ENCODE data around the gene SPIN2A. TPM values are rescaled to one million over a fixed set of nuclear protein-coding genes. Genes with fewer than 3 reads are reported as not detected.
"Not testable (repeated sequence)": the region's sequence is repeated elsewhere in the genome, so short reads cannot be mapped to it uniquely, and the experiment has no call there.

Gene SPIN2A
- total RNA-seq, 2 donors from 2014 or later: 1.2 to 1.5 TPM

DNA sequence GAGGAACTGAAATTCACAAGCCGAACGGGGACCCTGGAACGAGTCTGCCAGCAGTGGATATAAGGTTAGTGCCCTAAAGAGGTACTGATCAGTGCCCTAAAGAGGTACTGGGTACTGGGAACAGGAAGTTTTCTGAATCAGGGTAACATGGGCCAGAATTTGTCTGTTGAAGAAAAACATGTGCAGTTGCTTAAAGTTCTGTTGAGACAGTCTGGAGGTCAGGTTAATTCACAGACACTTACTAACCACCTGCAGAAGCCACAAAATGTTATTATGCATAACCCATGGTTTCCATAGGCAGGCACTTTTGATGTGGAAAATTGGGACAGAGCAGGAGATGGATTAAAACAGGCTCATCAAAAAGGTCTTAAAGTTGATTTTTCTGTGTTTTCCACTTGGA is 33.7 kb downstream of the SPIN2A start:
- Mint-ChIP-seq H3K27me3 (ENCODE audit: insufficient read depth) (no peaks in the 10 kb centered on the region), H3K4me3 (no peak overlapping the region), H3K27ac (no peak overlapping the region), H3K9me3 (peaks cover 95% of the 10 kb centered on the region), H3K36me3 (ENCODE audit: low read depth) (peaks cover 96% of the 10 kb centered on the region), H3K4me1 (no peaks in the 10 kb centered on the region)
- TF ChIP-seq, protein P1, sequence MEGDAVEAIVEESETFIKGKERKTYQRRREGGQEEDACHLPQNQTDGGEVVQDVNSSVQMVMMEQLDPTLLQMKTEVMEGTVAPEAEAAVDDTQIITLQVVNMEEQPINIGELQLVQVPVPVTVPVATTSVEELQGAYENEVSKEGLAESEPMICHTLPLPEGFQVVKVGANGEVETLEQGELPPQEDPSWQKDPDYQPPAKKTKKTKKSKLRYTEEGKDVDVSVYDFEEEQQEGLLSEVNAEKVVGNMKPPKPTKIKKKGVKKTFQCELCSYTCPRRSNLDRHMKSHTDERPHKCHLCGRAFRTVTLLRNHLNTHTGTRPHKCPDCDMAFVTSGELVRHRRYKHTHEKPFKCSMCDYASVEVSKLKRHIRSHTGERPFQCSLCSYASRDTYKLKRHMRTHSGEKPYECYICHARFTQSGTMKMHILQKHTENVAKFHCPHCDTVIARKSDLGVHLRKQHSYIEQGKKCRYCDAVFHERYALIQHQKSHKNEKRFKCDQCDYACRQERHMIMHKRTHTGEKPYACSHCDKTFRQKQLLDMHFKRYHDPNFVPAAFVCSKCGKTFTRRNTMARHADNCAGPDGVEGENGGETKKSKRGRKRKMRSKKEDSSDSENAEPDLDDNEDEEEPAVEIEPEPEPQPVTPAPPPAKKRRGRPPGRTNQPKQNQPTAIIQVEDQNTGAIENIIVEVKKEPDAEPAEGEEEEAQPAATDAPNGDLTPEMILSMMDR (conservative IDR thresholded peaks at IDR 0.05): no peak
- 87% methylated on average over 3 of the region's 3 CpGs; no CpG with 5 or more reads in 1 of the 2 experiments for WGBS, 2 experiments (ENCODE audit: insufficient coverage in 1 of 2, insufficient read length in 1 of 2)
- H3K27ac ChIP-seq (ENCODE audit: low read depth, low read length): no peak overlapping the region
- no peak overlapping the region for H3K4me3 ChIP-seq (ENCODE audit: low read length)
- H3K27me3 ChIP-seq (ENCODE audit: control insufficient read depth, insufficient read depth, low read length, poor library complexity, severe bottlenecking): no peaks in the 10 kb centered on the region
- H3K9me3 ChIP-seq (ENCODE audit: control insufficient read depth, low read length): peaks cover 60% of the 10 kb centered on the region
- H3K4me1 ChIP-seq (ENCODE audit: control insufficient read depth, insufficient read depth, low read length): no peaks in the 10 kb centered on the region
- H3K36me3 ChIP-seq (ENCODE audit: control insufficient read depth, insufficient read depth, low read length): peaks cover 35% of the 10 kb centered on the region
- H3K9ac ChIP-seq (ENCODE audit: extremely low read depth, low read length, poor library complexity, severe bottlenecking): no peak overlapping the region
- no peak for DNase-seq

DNA sequence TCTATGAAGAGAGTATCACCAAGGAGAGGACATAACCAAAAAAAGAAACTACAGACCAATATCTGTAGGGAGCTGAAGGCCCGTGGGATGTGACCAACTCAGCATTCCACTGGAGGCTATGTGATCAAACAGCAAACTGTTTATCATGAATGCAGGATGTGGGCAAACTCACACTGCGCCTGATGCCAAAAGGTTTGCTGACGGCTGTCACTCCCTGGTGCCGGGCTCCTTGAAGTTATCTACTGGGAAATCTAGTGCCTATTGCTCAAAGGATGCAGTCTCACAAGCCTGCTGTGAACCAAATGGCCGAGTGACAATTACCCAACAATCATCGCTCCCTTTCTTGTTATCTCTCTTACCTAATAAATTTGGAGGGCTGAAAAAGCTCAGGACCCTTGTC is 34.3 kb downstream of the SPIN2A start:
- Mint-ChIP-seq H3K36me3 (ENCODE audit: low read depth) (peaks cover 96% of the 10 kb centered on the region), H3K9me3 (peaks cover 95% of the 10 kb centered on the region)
- not testable (repeated sequence) for H3K27ac ChIP-seq (ENCODE audit: low read depth, low read length); H3K27me3 ChIP-seq (ENCODE audit: control insufficient read depth, insufficient read depth, low read length, poor library complexity, severe bottlenecking); H3K4me1 Mint-ChIP-seq; H3K4me1 ChIP-seq (ENCODE audit: control insufficient read depth, insufficient read depth, low read length); H3K27ac Mint-ChIP-seq; H3K4me3 Mint-ChIP-seq; DNase-seq; H3K9ac ChIP-seq (ENCODE audit: extremely low read depth, low read length, poor library complexity, severe bottlenecking); H3K27me3 Mint-ChIP-seq (ENCODE audit: insufficient read depth); H3K4me3 ChIP-seq (ENCODE audit: low read length)
- 90 to 100% methylated on average over 2 to 6 of the region's 6 CpGs for WGBS, 2 experiments (ENCODE audit: insufficient coverage in 1 of 2, insufficient read length in 1 of 2)
- Histone ChIP-seq H3K36me3 (ENCODE audit: control insufficient read depth, insufficient read depth, low read length) (peaks cover 29% of the 10 kb centered on the region), H3K9me3 (ENCODE audit: control insufficient read depth, low read length) (peaks cover 55% of the 10 kb centered on the region)

Other genes starting within 250 kb of the SPIN2A start
- 10 to 100 TPM; 12.4 to 19.7 TPM for gene SPIN3, start 141.9 kb downstream of the SPIN2A start, total RNA-seq
- 10 to 100 TPM; 12.0 to 16.4 TPM for gene SPIN2B, start 15.8 kb downstream of the SPIN2A start, total RNA-seq
- 1 to 10 TPM; 4.2 to 8.9 TPM for gene FAAH2, start 149.3 kb upstream of the SPIN2A start, total RNA-seq